Spleen (tissue), 7 donors: ENCODE measurements around the gene KRTAP12-4.

Experiments used
- POLR2A ChIP-seq, 3 donors: fragments of 450-650 bp; IDR thresholded peaks; one replicate each; pipeline ENCODE4 v1.5.1; 2017; ENCODE audit warnings: antibody characterized with exemption in 3 of 3, mild to moderate bottlenecking in 1 of 3
- TF ChIP-seq, protein P1 (sequence below), 11 experiments: fragments of 200-600 bp in 7 of 11; fragments of 450-650 bp in 4 of 11; sonication (generic) in 4 of 11; IDR thresholded peaks in 8 of 11; conservative IDR thresholded peaks in 3 of 11; 1 replicate in 7 of 11; 2 replicates in 4 of 11; pipeline versions ENCODE4 v1.4.0 to v1.8.0; 2016 to 2021; ENCODE audit warnings: antibody characterized with exemption in 11 of 11, inconsistent platforms in 4 of 11, mild to moderate bottlenecking in 1 of 11
- donor health status: DM: no; HTN: no; CAD: no; lungs with moderate emphysema.
- donor health status: DM: no; HTN: no; CAD: no.
- donor health status: DM: no; HTN: no; CAD: no.

DNA sequence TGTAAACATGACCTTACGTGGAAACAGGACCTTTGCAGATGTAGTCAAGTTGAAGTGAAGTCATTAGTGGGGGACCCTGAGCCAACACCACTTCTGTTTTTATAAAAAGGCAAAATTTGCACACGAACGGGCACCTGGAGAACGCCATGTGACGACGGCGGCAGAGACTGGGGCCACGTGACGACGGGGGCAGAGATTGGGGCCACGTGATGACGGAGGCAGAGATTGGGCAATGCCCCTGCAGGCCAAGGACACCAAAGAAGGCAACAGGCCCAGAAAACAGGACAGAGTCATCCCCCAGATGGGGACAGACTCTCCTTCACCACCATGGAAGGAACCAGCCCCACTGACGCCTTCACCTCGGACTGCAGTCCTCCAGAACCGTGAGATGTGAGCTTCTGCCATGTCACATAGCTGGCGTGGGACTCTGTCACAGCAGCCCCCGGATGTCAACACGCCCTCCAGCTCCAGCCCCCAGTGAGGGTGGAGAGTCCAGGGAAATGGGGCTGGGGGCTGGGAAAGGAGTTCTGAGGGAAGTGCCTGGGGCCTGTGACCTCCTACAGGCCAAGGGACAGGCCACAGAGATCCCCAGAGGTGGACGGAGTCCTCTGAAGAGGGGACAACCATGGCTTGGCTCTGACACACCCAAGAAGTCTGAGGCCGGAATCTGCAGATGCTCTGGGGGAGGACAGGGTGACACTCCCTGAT lies 4.0 kb downstream of the KRTAP12-4 start:
- TF ChIP-seq, protein P1, sequence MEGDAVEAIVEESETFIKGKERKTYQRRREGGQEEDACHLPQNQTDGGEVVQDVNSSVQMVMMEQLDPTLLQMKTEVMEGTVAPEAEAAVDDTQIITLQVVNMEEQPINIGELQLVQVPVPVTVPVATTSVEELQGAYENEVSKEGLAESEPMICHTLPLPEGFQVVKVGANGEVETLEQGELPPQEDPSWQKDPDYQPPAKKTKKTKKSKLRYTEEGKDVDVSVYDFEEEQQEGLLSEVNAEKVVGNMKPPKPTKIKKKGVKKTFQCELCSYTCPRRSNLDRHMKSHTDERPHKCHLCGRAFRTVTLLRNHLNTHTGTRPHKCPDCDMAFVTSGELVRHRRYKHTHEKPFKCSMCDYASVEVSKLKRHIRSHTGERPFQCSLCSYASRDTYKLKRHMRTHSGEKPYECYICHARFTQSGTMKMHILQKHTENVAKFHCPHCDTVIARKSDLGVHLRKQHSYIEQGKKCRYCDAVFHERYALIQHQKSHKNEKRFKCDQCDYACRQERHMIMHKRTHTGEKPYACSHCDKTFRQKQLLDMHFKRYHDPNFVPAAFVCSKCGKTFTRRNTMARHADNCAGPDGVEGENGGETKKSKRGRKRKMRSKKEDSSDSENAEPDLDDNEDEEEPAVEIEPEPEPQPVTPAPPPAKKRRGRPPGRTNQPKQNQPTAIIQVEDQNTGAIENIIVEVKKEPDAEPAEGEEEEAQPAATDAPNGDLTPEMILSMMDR (IDR thresholded peaks at IDR 0.05 in 8 of 11, conservative IDR thresholded peaks at IDR 0.05 in 3 of 11) = no peak
- no peak for TF ChIP-seq POLR2A (IDR thresholded peaks at IDR 0.05)
